CD14-positive monocyte (primary cell): Measurements from ENCODE around the gene BYSL. TPM values are rescaled to one million over a fixed set of nuclear protein-coding genes. Genes with fewer than 3 reads are reported as not detected.

ENCODE experiments used
- DNase-seq, 3 donors: peaks; one replicate each; pipeline ENCODE4 v3.0.0-alpha.2; 2011 to 2022
- H2AFZ ChIP-seq: 2 replicates; pipeline ENCODE4 v1.6.0; 2012; ENCODE audit warnings: mild to moderate bottlenecking, low read depth, low read length, inconsistent platforms; ENCODE audit not compliant: insufficient read depth, poor library complexity, severe bottlenecking
- H3K27ac ChIP-seq, 2 donors: 1 replicate in 1 of 2; 2 replicates in 1 of 2; pipeline ENCODE4 v1.5.1; 2012 to 2013; ENCODE audit warnings: low read length in 2 of 2, control low read depth in 1 of 2, inconsistent platforms in 1 of 2, low read depth in 1 of 2, mild to moderate bottlenecking in 1 of 2
- H3K27me3 ChIP-seq, 2 donors: one replicate each; pipeline versions ENCODE4 v1.6.0 to v1.6.1; 2011 to 2013; ENCODE audit warnings: low read length in 2 of 2; ENCODE audit not compliant: control insufficient read depth in 2 of 2, insufficient read depth in 2 of 2
- H3K36me3 ChIP-seq, 2 donors: replicated peaks in 1 of 2; 1 replicate in 1 of 2; 2 replicates in 1 of 2; pipeline versions ENCODE4 v1.5.1 to v1.6.1; 2012 to 2013; ENCODE audit warnings: low read length in 2 of 2, control low read depth in 1 of 2, inconsistent platforms in 1 of 2, mild to moderate bottlenecking in 1 of 2; ENCODE audit not compliant: insufficient read depth in 2 of 2, control insufficient read depth in 1 of 2
- H3K4me1 ChIP-seq, 2 donors: 1 replicate in 1 of 2; 2 replicates in 1 of 2; pipeline versions ENCODE4 v1.5.1 to v1.6.1; 2012 to 2013; ENCODE audit warnings: low read length in 2 of 2, control low read depth in 1 of 2, inconsistent platforms in 1 of 2, mild to moderate bottlenecking in 1 of 2, moderate library complexity in 1 of 2; ENCODE audit not compliant: insufficient read depth in 2 of 2, control insufficient read depth in 1 of 2
- H3K4me2 ChIP-seq: replicated peaks from 2 replicates; pipeline ENCODE3; 2012; ENCODE audit warnings: low read length, moderate library complexity, mild to moderate bottlenecking; ENCODE audit not compliant: poor library complexity, severe bottlenecking; ENCODE audit errors: extremely low read depth
- H3K4me3 ChIP-seq, 3 experiments: fragments of 200-600 bp in 1 of 3; sonication (generic) in 1 of 3; replicated peaks in 1 of 3; 1 replicate in 2 of 3; 2 replicates in 1 of 3; pipeline ENCODE4 v1.5.1; 2011 to 2013; ENCODE audit warnings: low read length in 3 of 3, mild to moderate bottlenecking in 3 of 3, control low read depth in 2 of 3, low read depth in 2 of 3, inconsistent platforms in 1 of 3, moderate library complexity in 1 of 3
- H3K79me2 ChIP-seq: 2 replicates; pipeline ENCODE4 v1.6.0; 2012; ENCODE audit warnings: mild to moderate bottlenecking, control low read depth, inconsistent platforms, low read length, moderate library complexity; ENCODE audit not compliant: insufficient read depth
- H3K9ac ChIP-seq: 2 replicates; pipeline ENCODE4 v1.6.0; 2017; ENCODE audit warnings: low read length, mild to moderate bottlenecking; ENCODE audit not compliant: insufficient read depth, poor library complexity, severe bottlenecking
- H3K9me3 ChIP-seq, 2 donors: replicated peaks in 1 of 2; 1 replicate in 1 of 2; 2 replicates in 1 of 2; pipeline versions ENCODE4 v1.5.1 to v1.6.1; 2012 to 2013; ENCODE audit warnings: low read length in 2 of 2, control low read depth in 1 of 2; ENCODE audit not compliant: control insufficient read depth in 1 of 2, insufficient read depth in 1 of 2
- H4K20me1 ChIP-seq: 2 replicates; pipeline ENCODE4 v1.6.0; 2012; ENCODE audit warnings: mild to moderate bottlenecking, low read length, control low read depth, moderate library complexity; ENCODE audit not compliant: insufficient read depth
- H3K27ac Mint-ChIP-seq, 7 donors: one replicate each; pipeline ENCODE4 v1.8.0; 2020; ENCODE audit warnings: mild to moderate bottlenecking in 7 of 7, mixed read lengths in 7 of 7, moderate library complexity in 6 of 7, inconsistent platforms in 2 of 7
- H3K27me3 Mint-ChIP-seq, 3 donors: one replicate each; pipeline ENCODE4 v1.8.0; 2021 to 2022; ENCODE audit warnings: low read depth in 3 of 3, mild to moderate bottlenecking in 3 of 3, mixed read lengths in 3 of 3, moderate library complexity in 3 of 3, inconsistent platforms in 1 of 3
- H3K36me3 Mint-ChIP-seq, 2 donors: one replicate each; pipeline ENCODE4 v1.8.0; 2020; ENCODE audit warnings: mixed read lengths in 2 of 2, inconsistent platforms in 1 of 2, mild to moderate bottlenecking in 1 of 2
- H3K4me1 Mint-ChIP-seq: one replicate; pipeline ENCODE4 v1.8.0; 2020; ENCODE audit warnings: mild to moderate bottlenecking, mixed read lengths
- H3K4me3 Mint-ChIP-seq, 2 donors: one replicate each; pipeline ENCODE4 v1.8.0; 2020; ENCODE audit warnings: mild to moderate bottlenecking in 2 of 2, mixed read lengths in 2 of 2, moderate library complexity in 1 of 2
- H3K9me3 Mint-ChIP-seq, 7 donors: one replicate each; pipeline ENCODE4 v1.8.0; 2020 to 2022; ENCODE audit warnings: mixed read lengths in 7 of 7, mild to moderate bottlenecking in 6 of 7, moderate library complexity in 6 of 7, inconsistent platforms in 2 of 7
- WGBS: methylation state at CpG from one replicate; pipeline ENCODE4 v1.1.5; 2013; ENCODE audit warnings: missing lambda C conversion rate; ENCODE audit not compliant: insufficient coverage; 5-methylcytosine and 5-hydroxymethylcytosine counted together
- intact Hi-C, 2 donors: fragments of 100-400 bp; cut with micrococcal nuclease; formaldehyde crosslinking; loops; one replicate each; pipeline versions ENCODE4 v1.15.0 to v1.15.1; 2023
- polyA plus RNA-seq, 3 donors: library from polyadenylated mRNA; depleted of rRNA in 1 of 3; unstranded in 2 of 3; stranded (reverse) in 1 of 3; fragments of 300-500 nt in 2 of 3; fragments of >200 nt in 1 of 3; fragmentation: Illumina TruSeq in 2 of 3; gene quantifications; 1 replicate in 2 of 3; 2 replicates in 1 of 3; pipeline ENCODE4 v1.2.3, GENCODE V29; 2012 to 2021
- TF ChIP-seq, protein P1 (sequence below): fragments of 200-600 bp; IDR thresholded peaks from one replicate; pipeline ENCODE4 v1.8.0; 2022; ENCODE audit warnings: antibody characterized with exemption, mild to moderate bottlenecking

BYSL gene
- polyA plus RNA-seq, 3 donors: 2.7 to 4.2 (median 3.9) TPM

DNA sequence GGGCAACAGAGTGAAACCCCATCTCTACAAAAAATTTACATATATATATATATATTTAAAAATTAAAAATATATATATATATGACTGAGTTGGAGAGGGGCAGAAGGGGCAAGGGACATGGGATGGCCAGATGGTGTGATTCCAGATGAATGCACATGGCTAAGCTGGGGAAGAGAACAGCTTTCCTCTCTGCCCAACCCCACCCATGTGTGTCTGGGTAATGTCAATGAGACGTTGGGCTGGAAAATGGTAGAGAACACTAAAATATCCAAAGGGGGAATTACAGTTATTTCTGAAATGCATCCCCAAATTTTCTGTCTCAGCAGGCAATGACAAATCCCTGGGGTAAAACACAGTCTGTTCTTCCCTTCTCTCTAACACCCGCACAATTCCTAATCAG, 51.5 kb downstream of the BYSL start:
- no peak overlapping the region for H3K4me3 ChIP-seq
- DNase-seq: no peak
- intact Hi-C loops: no loop called here
- Mint-ChIP-seq H3K4me1 (peaks cover 27% of the 10 kb centered on the region), H3K36me3 (no peaks in the 10 kb centered on the region), H3K27me3 (peaks cover 0 to 2% (median 1%) of the 10 kb centered on the region in 3 donors), H3K9me3 (no peaks in the 10 kb centered on the region), H3K27ac (no peak overlapping the region), H3K4me3 (no peak overlapping the region)
- TF ChIP-seq, protein P1, sequence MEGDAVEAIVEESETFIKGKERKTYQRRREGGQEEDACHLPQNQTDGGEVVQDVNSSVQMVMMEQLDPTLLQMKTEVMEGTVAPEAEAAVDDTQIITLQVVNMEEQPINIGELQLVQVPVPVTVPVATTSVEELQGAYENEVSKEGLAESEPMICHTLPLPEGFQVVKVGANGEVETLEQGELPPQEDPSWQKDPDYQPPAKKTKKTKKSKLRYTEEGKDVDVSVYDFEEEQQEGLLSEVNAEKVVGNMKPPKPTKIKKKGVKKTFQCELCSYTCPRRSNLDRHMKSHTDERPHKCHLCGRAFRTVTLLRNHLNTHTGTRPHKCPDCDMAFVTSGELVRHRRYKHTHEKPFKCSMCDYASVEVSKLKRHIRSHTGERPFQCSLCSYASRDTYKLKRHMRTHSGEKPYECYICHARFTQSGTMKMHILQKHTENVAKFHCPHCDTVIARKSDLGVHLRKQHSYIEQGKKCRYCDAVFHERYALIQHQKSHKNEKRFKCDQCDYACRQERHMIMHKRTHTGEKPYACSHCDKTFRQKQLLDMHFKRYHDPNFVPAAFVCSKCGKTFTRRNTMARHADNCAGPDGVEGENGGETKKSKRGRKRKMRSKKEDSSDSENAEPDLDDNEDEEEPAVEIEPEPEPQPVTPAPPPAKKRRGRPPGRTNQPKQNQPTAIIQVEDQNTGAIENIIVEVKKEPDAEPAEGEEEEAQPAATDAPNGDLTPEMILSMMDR: no peak
- H3K27me3 ChIP-seq: no peaks in the 10 kb centered on the region
- no peak overlapping the region for H3K27ac ChIP-seq
- H3K79me2 ChIP-seq: no peaks in the 10 kb centered on the region
- no peak overlapping the region for H3K9ac ChIP-seq
- H3K36me3 ChIP-seq: no peaks in the 10 kb centered on the region
- no peak overlapping the region for H2AFZ ChIP-seq
- peaks cover 21 to 25% of the 10 kb centered on the region in 2 donors for H3K4me1 ChIP-seq
- H4K20me1 ChIP-seq: no peaks in the 10 kb centered on the region
- H3K9me3 ChIP-seq: no peaks in the 10 kb centered on the region
- no peak overlapping the region for H3K4me2 ChIP-seq
- WGBS: 100% methylated on average over 1 of the region's 2 CpGs

DNA sequence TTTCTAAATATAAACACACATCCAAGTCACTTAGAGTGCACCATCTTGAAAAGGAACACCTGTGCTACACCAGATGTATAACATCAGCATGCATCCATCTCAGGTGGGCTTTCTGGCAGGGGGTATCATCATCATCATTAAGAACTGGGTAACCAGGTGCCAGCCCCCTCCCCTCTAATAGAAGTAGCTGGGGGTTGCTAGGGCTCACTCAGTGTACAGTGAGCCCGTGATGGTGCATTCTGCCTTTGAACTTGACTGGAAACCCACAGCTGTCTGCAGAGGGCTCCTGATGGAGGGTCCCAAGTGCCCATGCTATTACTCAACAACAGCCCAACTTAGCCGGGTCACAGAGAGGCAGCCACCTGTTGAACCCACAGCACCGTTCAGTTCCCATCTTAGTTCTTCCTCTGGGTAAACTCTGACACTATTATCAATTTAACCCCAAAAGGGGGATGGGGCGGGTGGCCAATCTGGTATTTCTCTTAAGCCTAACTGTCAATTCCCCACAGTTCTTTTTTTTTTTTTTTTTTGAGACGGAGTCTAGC, 53.1 kb downstream of the BYSL start:
- no peak overlapping the region for H3K27ac ChIP-seq
- H3K27ac Mint-ChIP-seq: no peak overlapping the region
- no peak overlapping the region for H3K4me3 Mint-ChIP-seq
- no peaks in the 10 kb centered on the region for H3K79me2 ChIP-seq
- H3K4me1 Mint-ChIP-seq: peaks cover 21% of the 10 kb centered on the region
- no peak overlapping the region for H3K9ac ChIP-seq
- H3K36me3 ChIP-seq: no peaks in the 10 kb centered on the region
- no peak overlapping the region for H2AFZ ChIP-seq
- peaks cover 21% of the 10 kb centered on the region in 2 donors for H3K4me1 ChIP-seq
- TF ChIP-seq, protein P1: no peak
- no peak overlapping the region for H3K4me3 ChIP-seq
- intact Hi-C loops: no loop called here
- H3K27me3 Mint-ChIP-seq: peaks cover 0 to 2% (median 1%) of the 10 kb centered on the region in 3 donors
- no peaks in the 10 kb centered on the region for H3K27me3 ChIP-seq
- no peak overlapping the region for H3K4me2 ChIP-seq
- 57% methylated on average over 3 of the region's 5 CpGs for WGBS
- H4K20me1 ChIP-seq: no peaks in the 10 kb centered on the region
- H3K9me3 ChIP-seq: no peaks in the 10 kb centered on the region
- H3K36me3 Mint-ChIP-seq: no peaks in the 10 kb centered on the region
- no peak for DNase-seq
- H3K9me3 Mint-ChIP-seq: no peaks in the 10 kb centered on the region
